HepG2 (cell line): ENCODE results near the gene TMEM219. TPM values are rescaled to one million over a fixed set of nuclear protein-coding genes. Genes with fewer than 3 reads are reported as not detected.
A peak's percentile ranks its signal among the peaks of the same experiment; 100 is the strongest.

Source experiments
- BRD4 ChIP-seq: sonication (generic); formaldehyde crosslinking; IDR thresholded peaks from 2 replicates; pipeline ENCODE4 v1.4.0; 2020; ENCODE audit warnings: missing genetic modification reagents
- ELF1 ChIP-seq: sonication (generic); formaldehyde crosslinking; IDR thresholded peaks from 2 replicates; pipeline ENCODE4 v1.4.0; 2020; ENCODE audit warnings: missing genetic modification reagents
- HMGA1 ChIP-seq: sonication (generic); formaldehyde crosslinking; conservative IDR thresholded peaks from 2 replicates; pipeline ENCODE4 v1.4.0; 2020; ENCODE audit warnings: missing genetic modification reagents
- KLF16 ChIP-seq, 2 experiments: sonication (generic) in 1 of 2; formaldehyde crosslinking in 1 of 2; IDR thresholded peaks; 2 replicates each; pipeline versions ENCODE4 v1.6.1 to v1.8.0; 2016 to 2023; ENCODE audit warnings: missing genetic modification reagents in 2 of 2, missing compliant biosample characterization in 1 of 2
- MTA1 ChIP-seq: sonication (generic); formaldehyde crosslinking; IDR thresholded peaks from 2 replicates; pipeline ENCODE4 v1.4.0; 2020; ENCODE audit warnings: missing genetic modification reagents, mild to moderate bottlenecking, borderline replicate concordance
- NFATC3 ChIP-seq: sonication (generic); formaldehyde crosslinking; IDR thresholded peaks from 2 replicates; pipeline ENCODE4 v1.5.1; 2020; ENCODE audit warnings: mild to moderate bottlenecking, missing genetic modification reagents
- NR2C2 ChIP-seq: sonication (generic); formaldehyde crosslinking; IDR thresholded peaks from 2 replicates; pipeline ENCODE4 v1.4.0; 2020; ENCODE audit warnings: missing genetic modification reagents, mild to moderate bottlenecking, moderate library complexity, borderline replicate concordance
- NR2F1 ChIP-seq, 2 experiments: fragments of 450-650 bp in 1 of 2; formaldehyde crosslinking in 1 of 2; IDR thresholded peaks; 2 replicates each; pipeline versions ENCODE4 v1.5.0 to v1.6.1; 2016 to 2020; ENCODE audit warnings: mild to moderate bottlenecking in 1 of 2, missing compliant biosample characterization in 1 of 2, missing genetic modification reagents in 1 of 2, moderate library complexity in 1 of 2
- NR3C1 ChIP-seq: sonication (generic); formaldehyde crosslinking; IDR thresholded peaks from 2 replicates; pipeline ENCODE4 v1.4.0; 2020; ENCODE audit warnings: missing genetic modification reagents
- PAWR ChIP-seq: sonication (generic); formaldehyde crosslinking; IDR thresholded peaks from 2 replicates; pipeline ENCODE4 v1.4.0; 2020; ENCODE audit warnings: missing genetic modification reagents, mild to moderate bottlenecking, borderline replicate concordance
- RBM22 ChIP-seq: fragments of 200-400 bp; formaldehyde crosslinking; optimal IDR thresholded peaks from 2 replicates; pipeline ENCODE3; 2017; ENCODE audit warnings: mild to moderate bottlenecking, low read length, moderate library complexity
- RFXANK ChIP-seq: IDR thresholded peaks from 2 replicates; pipeline ENCODE4 v1.6.1; 2016
- SAP130 ChIP-seq: IDR thresholded peaks from 2 replicates; pipeline ENCODE4 v1.6.1; 2016; ENCODE audit warnings: low read depth
- TOE1 ChIP-seq: sonication (generic); formaldehyde crosslinking; IDR thresholded peaks from 2 replicates; pipeline ENCODE4 v1.4.0; 2020; ENCODE audit warnings: mild to moderate bottlenecking, missing genetic modification reagents
- ZBTB7B ChIP-seq: sonication (generic); formaldehyde crosslinking; IDR thresholded peaks from 2 replicates; pipeline ENCODE4 v1.4.0; 2020; ENCODE audit warnings: missing genetic modification reagents
- ZFAT ChIP-seq: sonication (generic); formaldehyde crosslinking; conservative IDR thresholded peaks from 2 replicates; pipeline ENCODE4 v1.8.1; 2023; ENCODE audit warnings: missing genetic modification reagents, inconsistent platforms
- ZNF138 ChIP-seq: sonication (generic); formaldehyde crosslinking; IDR thresholded peaks from 2 replicates; pipeline ENCODE4 v1.5.0; 2020; ENCODE audit warnings: mild to moderate bottlenecking, low read depth, missing genetic modification reagents
- ZNF224 ChIP-seq: sonication (generic); formaldehyde crosslinking; IDR thresholded peaks from 2 replicates; pipeline ENCODE4 v1.5.0; 2020; ENCODE audit warnings: mild to moderate bottlenecking, missing genetic modification reagents
- ZNF546 ChIP-seq: sonication (generic); formaldehyde crosslinking; conservative IDR thresholded peaks from 2 replicates; pipeline ENCODE4 v1.8.1; 2023; ENCODE audit warnings: mild to moderate bottlenecking, missing genetic modification reagents
- ZNF552 ChIP-seq: sonication (generic); formaldehyde crosslinking; IDR thresholded peaks from 2 replicates; pipeline ENCODE4 v1.9.0; 2022; ENCODE audit warnings: missing genetic modification reagents, mild to moderate bottlenecking, borderline replicate concordance
- ZNF557 ChIP-seq: sonication (generic); formaldehyde crosslinking; IDR thresholded peaks from 2 replicates; pipeline ENCODE4 v1.4.0; 2020; ENCODE audit warnings: missing genetic modification reagents
- ZNF678 ChIP-seq: sonication (generic); formaldehyde crosslinking; IDR thresholded peaks from 2 replicates; pipeline ENCODE4 v1.4.0; 2020; ENCODE audit warnings: mild to moderate bottlenecking, missing genetic modification reagents
- ZNF75D ChIP-seq: sonication (generic); formaldehyde crosslinking; IDR thresholded peaks from 2 replicates; pipeline ENCODE4 v1.8.1; 2023; ENCODE audit warnings: missing genetic modification reagents, mild to moderate bottlenecking, borderline replicate concordance
- polyA plus RNA-seq, 8 experiments: library from polyadenylated mRNA; depleted of rRNA in 3 of 8; stranded (reverse) in 7 of 8; unstranded in 1 of 8; fragments of >200 nt; fragmentation: Illumina TruSeq in 4 of 8; extraction: Trizol in 4 of 8; gene quantifications; 2 replicates each; pipeline versions ENCODE4 v1.2.1 to v1.2.3, GENCODE V29; 2011 to 2016; ENCODE audit warnings: low read depth in 4 of 8, missing spikeins in 1 of 8, mixed read lengths in 1 of 8; ENCODE audit not compliant: insufficient read depth in 1 of 8
- total RNA-seq, 5 experiments: library from RNA; depleted of rRNA; stranded (reverse); fragments of >200 nt; fragmentation: Illumina TruSeq; extraction: Trizol; gene quantifications; 2 replicates each; pipeline ENCODE4 v1.2.3, GENCODE V29; 2016; ENCODE audit warnings: low read depth in 1 of 5
- TF ChIP-seq, protein P1 (sequence below): sonication (generic); formaldehyde crosslinking; IDR thresholded peaks from 2 replicates; pipeline ENCODE4 v1.8.1; 2023; ENCODE audit warnings: mild to moderate bottlenecking, missing genetic modification reagents
- TF ChIP-seq, protein P2 (sequence below): sonication (generic); formaldehyde crosslinking; IDR thresholded peaks from 2 replicates; pipeline ENCODE4 v1.4.0; 2020; ENCODE audit warnings: missing genetic modification reagents, mild to moderate bottlenecking, borderline replicate concordance
- TF ChIP-seq, protein P3 (sequence below): sonication (generic); formaldehyde crosslinking; IDR thresholded peaks from 2 replicates; pipeline ENCODE4 v1.4.0; 2020; ENCODE audit warnings: missing genetic modification reagents

Gene TMEM219
- total and polyA plus RNA-seq, 2 of the 13 experiments (the other 11 are each of a cell fraction or from before 2014, with no cell fraction given) = 105 to 115 TPM

DNA sequence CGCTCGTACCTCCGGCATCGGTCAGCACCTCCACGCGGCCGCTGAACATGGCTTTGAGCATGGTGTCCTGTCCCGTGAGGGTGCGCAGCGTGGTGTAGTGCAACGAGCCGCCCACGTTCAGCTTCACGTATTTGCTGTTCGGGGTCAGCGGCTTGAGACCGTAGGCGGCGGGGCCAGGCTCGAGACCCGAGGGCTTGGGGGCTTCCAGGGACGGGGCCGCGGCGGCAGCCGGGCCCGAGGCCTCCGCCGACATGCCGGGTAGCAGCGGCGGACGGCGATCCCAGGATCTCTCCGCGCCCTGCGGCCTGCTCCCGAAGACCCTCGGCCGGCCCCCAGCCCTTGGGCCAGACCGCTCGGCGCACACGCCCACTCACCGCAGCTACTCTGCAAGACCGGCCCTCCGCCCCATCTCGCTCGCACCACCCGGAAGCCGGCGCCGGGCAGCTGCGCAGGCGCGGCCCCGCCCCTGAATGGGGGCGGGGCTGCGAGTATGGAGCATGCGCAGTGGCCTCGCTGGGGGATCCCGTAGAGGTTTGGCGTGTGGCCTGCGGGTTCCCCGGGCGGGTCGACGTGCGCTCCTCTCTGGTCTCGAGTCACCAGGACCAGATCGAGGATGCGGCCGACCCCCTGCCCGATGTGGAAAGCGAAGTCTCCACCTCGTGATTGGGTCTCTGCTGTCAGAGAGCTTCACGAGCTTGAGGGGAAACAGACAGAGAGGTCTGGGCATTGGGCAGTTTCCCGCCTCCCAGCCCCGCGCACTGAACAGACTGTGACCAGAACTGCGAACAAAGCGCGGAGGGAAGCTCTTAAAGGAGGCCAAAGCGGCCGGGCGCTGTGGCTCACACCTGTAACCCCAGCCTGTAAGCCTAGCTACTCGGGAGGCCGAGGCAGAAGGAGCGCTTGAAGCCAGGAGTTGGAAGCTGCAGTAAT is 35.8 kb upstream of the TMEM219 start, which contains the start of gene KCTD13 (continued):
- TF ChIP-seq KLF16 (CRISPR knock-in tag; IDR thresholded peaks at IDR 0.05) = peak in 1 of 2 experiments; percentile 94; a peak in 2 of 4 replicates
- peak; percentile 95 for TF ChIP-seq ELF1 (CRISPR knock-in tag)
- TF ChIP-seq, protein P1, sequence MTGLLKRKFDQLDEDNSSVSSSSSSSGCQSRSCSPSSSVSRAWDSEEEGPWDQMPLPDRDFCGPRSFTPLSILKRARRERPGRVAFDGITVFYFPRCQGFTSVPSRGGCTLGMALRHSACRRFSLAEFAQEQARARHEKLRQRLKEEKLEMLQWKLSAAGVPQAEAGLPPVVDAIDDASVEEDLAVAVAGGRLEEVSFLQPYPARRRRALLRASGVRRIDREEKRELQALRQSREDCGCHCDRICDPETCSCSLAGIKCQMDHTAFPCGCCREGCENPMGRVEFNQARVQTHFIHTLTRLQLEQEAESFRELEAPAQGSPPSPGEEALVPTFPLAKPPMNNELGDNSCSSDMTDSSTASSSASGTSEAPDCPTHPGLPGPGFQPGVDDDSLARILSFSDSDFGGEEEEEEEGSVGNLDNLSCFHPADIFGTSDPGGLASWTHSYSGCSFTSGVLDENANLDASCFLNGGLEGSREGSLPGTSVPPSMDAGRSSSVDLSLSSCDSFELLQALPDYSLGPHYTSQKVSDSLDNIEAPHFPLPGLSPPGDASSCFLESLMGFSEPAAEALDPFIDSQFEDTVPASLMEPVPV (CRISPR knock-in tag) = peak; percentile 94
- TF ChIP-seq NR2C2 = no peak
- TF ChIP-seq RBM22 = no peak
- no peak for TF ChIP-seq ZNF224 (CRISPR knock-in tag)
- TF ChIP-seq HMGA1 (CRISPR knock-in tag) = no peak
- TF ChIP-seq NR3C1 (CRISPR knock-in tag) = no peak
- TF ChIP-seq ZNF546 (CRISPR knock-in tag) = peak; percentile 90; the same call in 1 of the 2 replicates
- TF ChIP-seq, protein P2, sequence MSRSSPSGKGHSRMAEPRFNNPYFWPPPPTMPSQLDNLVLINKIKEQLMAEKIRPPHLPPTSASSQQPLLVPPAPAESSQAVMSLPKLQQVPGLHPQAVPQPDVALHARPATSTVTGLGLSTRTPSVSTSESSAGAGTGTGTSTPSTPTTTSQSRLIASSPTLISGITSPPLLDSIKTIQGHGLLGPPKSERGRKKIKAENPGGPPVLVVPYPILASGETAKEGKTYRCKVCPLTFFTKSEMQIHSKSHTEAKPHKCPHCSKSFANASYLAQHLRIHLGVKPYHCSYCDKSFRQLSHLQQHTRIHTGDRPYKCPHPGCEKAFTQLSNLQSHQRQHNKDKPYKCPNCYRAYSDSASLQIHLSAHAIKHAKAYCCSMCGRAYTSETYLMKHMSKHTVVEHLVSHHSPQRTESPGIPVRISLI (CRISPR knock-in tag) = 0 out of 2 replicates have a peak, but pooled peaks have one; percentile 59
- TF ChIP-seq MTA1 = no peak
- TF ChIP-seq, protein P3, sequence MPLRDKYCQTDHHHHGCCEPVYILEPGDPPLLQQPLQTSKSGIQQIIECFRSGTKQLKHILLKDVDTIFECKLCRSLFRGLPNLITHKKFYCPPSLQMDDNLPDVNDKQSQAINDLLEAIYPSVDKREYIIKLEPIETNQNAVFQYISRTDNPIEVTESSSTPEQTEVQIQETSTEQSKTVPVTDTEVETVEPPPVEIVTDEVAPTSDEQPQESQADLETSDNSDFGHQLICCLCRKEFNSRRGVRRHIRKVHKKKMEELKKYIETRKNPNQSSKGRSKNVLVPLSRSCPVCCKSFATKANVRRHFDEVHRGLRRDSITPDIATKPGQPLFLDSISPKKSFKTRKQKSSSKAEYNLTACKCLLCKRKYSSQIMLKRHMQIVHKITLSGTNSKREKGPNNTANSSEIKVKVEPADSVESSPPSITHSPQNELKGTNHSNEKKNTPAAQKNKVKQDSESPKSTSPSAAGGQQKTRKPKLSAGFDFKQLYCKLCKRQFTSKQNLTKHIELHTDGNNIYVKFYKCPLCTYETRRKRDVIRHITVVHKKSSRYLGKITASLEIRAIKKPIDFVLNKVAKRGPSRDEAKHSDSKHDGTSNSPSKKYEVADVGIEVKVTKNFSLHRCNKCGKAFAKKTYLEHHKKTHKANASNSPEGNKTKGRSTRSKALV (CRISPR knock-in tag) = peak; percentile 82
- TF ChIP-seq TOE1 = peak; percentile 67; the same call in 1 of the 2 replicates
- 0 out of 2 replicates have a peak, but pooled peaks have one; percentile 57 for TF ChIP-seq ZNF678 (CRISPR knock-in tag)
- peak; percentile 95 for TF ChIP-seq SAP130
- no peak for TF ChIP-seq NR2F1 (CRISPR knock-in tag; IDR thresholded peaks at IDR 0.05)
- TF ChIP-seq PAWR (CRISPR knock-in tag) = no peak
- TF ChIP-seq ZNF552 (CRISPR knock-in tag) = no peak; the same call in 1 of the 2 replicates
- 0 out of 2 replicates have a peak, but pooled peaks have one; percentile 46 for TF ChIP-seq ZFAT (CRISPR knock-in tag)
- no peak for TF ChIP-seq ZNF75D (CRISPR knock-in tag)
- TF ChIP-seq ZNF138 (CRISPR knock-in tag) = peak; percentile 98
- peak; percentile 82; the same call in 1 of the 2 replicates for TF ChIP-seq RFXANK
- TF ChIP-seq NFATC3 (CRISPR knock-in tag) = peak; percentile 86; the same call in 1 of the 2 replicates
- TF ChIP-seq BRD4 (CRISPR knock-in tag) = peak; percentile 91
- TF ChIP-seq ZBTB7B = peak; percentile 82; the same call in 1 of the 2 replicates
- TF ChIP-seq ZNF557 (CRISPR knock-in tag) = peak; percentile 62; the same call in 1 of the 2 replicates
